NCI-H2227 (cell line): ENCODE data around the gene LPP.

Experiments used
- DNase-seq: peaks from one replicate; lab custom pipeline; 2025; ENCODE audit not compliant: unreplicated experiment; lab: John Stamatoyannopoulos, UW

The LPP gene

DNA sequence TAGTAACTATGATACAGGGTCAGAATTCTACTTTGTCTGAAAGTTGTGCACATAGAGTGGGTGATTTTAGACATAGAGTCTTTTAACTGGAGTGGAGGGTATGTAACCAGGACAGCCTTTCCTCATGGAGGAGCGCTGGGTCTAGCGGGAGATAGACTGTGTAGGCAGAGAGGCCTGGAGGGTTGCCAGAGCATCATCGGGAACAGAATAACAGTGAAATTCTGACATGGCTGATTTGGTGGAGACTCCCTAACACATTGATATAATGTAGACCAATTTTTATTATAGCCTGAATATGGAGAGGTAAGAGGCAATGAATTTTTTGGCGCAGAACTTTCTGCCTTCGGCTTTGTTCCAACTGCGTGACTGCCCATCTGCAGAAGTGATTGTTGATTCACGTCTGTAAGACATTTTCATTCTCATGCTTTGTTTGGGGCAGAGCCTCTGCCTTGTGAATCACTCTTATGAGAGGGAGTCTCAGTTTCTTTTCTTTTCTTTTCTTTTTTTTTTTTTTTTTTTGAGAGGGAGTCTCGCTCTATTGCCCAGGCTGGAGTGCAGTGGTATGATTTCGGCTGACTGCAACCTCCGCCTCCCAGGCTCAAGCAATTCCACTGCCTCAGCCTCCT is 16.0 kb downstream of the LPP start:
- DNase-seq, result no peak

DNA sequence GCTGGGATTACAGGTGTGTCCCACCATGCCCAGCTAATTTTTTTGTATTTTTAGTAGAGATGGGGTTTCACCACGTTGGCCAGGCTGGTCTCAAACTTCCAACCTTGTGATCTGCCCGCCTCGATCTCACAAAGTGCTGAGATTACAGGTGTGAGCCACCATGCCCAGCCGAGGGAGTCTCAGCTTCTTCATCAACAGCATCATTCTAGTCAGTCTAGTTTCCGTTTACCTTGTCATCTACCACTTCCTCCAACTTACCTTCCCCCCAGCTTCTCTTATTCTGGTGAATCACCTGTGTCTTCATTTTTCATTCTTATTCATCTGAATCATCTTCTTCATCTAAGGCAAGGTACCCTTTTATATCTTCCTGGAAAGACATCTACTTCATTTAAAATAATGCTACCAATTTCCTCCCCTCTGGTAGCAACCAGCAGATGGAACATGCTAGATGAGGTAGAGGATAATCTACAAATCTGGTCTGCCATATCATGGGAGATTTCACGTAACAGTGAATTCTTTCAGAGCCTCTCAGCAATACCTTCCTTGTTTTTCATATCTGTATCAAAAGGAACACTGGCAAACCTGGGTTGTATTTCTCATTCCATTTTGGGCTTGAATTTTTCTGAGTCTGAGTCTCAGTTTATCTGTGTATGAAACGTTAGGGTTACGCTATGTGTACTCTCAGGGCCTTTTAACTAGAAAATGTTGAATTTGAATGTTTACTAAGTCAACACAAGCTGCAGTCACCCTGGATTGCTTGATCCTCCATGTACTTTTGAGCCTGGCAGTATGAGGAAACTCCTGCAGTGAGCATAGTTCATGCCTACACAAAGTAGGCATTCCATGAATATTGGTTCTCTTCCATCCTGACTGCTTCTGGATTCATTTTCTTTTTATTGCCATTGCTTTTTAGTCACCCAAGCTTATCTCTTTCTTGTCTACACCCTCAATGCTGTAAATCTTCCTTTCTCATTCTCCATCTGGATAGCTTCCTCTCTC is 16.8 kb downstream of the LPP start:
- DNase-seq, result no peak

DNA sequence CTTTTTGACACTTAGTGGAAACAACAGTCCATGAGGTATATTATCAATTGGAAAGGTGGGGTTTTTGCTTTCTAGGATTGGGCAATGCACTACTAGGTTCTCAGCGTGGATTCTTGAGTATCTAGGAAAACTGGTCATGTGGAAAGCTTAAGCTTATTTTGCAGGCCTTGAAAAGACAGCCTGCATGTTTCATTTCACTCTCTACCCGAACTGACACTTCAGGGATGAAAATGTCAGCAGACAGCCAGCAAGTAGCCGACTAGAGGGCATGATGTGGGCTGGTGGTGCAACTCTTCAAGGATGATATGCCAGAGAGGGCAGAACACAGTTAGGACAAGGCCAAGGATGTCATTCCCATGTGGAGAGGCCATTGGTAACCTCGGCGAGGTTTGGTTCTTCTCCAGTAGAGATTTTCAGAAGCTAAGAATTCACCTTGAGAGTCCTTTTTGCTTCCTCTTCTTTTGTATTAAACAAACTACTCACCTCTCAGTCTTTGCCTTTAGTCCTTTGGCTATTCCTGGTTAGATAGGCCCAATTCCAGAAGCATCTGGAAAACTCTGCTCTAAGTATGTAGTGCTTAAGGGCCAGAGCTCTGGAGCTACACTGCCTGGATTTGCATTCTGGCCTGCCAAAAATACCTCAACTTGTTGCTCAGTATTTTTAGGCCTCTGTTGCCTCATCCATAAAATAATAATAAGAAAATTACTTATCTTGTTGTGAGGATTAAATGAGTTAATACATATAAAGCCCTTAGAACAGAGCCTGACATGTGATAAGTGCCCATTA is 17.9 kb downstream of the LPP start:
- no peak for DNase-seq

DNA sequence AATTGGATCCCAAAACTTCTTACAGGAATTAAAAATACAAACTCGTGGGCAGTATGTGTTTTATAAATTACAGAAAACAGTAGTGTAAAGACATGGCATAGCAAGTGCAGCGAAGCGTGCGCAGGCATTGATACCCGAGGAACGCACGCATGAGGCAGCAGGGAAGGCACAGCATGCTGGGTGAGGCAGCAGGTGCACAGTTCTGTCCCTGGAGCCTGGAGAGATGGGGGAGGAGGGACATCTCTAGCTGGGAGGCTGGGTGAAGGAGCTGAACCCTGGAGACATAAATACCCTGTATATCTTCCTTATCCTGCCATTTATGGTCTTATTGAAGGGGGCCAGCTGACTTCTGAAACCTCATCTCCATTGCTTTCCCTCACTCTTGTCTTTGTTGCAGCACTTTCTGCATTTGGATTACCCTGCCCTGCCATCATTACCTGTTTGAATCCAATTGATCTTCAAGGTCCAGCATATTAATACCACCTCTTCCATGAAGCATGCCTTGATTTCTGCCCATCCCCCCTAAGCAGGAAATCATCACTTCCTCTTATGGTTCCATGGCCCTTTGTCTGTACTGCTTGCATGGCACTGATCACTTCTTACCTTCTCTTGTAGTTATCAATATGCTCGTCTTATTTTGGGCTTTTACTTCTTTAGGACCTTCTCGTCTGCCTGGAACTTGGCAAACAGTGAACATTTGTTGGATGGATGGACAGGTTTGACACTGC is 20.5 kb downstream of the LPP start:
- DNase-seq, result no peak

DNA sequence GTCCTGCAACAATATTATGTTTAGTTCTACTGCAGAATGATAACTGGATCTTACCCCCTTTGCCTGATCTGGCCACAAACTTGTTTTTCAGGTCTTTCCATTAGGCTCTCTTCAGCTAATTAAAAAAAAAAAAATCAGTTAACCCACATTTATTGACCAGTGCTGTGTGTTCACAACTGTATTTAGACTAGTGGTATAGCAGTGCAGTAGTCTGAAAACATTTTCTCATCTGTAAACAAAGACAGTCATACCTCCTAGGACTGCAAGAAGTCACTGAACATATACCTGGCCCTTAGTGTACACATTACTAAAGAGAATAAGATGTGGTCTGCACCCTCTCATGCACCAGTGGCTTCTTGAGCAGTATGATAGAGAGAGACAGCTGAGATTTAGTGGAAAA is 22.5 kb downstream of the LPP start:
- no peak for DNase-seq

DNA sequence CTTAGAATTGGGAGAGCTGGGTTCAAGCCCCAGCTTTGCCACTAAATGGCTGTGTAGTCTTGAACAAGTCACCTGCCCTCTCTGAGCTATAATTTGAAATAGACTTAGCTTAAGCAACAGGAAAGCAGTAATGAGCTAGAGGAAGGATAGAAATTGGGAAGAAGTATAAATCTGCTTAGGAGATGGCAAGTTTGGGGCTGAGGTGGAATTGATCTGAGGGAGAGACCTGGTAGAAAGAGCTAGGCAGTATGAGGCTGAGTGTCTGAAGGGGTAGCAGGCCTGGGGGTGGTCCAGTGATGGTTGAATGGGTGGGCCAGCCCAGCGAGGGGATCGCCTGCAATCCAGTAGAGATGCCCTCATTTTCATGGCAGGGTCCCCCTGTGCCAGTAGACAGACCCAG is 22.9 kb downstream of the LPP start:
- DNase-seq, result no peak

DNA sequence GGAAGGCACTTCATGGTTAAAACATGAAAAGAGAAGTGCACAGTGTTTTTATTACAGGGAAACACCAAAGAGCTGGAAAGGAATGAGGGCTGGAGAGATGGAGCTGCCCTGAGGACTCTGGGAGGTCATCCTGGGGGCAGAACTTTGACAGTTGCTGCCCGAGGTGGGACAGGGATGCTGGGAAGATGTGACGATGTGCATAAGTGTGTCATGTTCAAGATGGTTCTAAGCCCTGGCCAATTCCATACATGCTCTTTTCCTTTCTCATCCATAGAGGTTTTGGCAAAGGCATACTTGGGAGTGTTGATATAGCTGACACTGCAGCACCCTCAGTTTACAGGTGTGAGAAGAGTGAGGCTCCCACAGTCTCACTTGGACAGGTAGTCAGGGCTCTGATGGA is 23.8 kb downstream of the LPP start:
- DNase-seq, result no peak

DNA sequence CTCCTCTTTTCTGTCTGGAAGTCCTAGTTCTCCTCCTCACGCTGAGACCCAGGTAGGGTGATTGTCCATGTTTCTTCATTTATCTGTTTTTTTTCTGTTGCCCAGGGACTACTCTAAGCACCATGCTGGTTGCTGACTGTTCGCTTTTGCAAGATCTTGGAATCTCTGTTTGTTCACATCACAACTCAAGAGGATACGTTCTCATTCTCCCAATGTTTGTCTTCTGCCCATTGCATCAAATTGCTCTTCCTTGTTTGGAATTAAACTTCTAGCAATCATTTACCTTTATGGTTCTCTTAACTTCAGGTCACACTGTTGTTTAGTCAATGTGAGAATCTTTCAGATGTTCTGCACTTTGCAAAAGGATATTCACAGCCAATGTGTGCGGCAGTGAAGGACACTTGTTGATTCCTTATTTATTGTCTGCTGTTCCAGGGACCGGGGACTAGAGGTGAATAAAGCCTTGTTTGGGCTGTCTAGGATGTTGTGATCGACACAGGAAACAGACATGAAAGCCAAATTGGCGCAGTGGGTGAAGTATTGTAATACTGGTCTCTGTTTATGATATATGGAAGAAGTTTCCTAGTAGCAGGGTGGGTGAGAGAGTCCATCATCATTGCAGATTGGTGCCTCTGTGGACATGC is 24.5 kb downstream of the LPP start:
- no peak for DNase-seq

DNA sequence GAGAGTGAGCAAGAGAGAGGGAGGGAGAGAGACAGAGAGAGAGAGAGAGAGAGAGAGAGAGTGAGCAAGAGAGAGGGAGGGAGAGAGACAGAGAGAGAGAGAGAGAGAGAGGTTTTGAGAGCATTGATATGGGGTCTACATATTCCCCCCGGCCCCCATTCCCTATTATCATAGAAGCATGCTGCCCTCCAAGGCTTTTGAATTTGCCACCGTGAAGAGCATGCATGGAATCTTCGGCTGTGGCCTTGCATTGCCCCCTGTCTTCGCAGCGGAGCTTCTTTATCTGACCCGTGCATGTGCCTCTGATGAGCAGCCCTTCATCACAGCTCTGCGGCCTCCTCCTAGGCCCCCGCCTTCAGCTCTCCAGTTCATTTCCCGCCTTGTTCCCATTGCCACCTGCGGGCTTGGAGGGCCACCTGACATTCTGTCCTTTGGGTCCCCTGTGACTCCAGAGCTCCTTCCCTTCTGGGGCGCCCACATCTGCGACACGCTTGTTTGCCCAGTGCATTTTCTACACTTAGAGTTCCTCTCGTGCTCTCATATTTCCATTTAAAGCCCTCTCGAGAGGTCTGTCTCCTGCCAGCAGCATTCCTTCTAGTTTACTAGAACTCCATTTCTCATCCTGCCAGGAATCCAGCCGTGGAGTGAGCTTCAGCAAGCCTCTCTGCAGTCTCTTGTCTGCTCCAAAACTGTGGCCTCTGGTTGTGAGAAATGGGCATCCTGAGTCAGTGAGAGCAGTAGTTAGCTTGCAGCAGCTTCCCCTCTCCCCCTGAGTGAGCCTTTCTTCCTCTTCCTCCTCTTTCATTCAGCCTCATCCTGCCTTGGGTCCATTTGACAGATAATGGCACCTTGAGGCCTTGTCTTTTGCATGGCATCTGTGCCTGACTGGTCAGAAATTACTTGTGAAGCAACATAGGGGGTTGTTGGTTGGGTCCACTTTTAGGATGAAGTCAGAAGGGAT is 25.3 kb downstream of the LPP start:
- no peak for DNase-seq

DNA sequence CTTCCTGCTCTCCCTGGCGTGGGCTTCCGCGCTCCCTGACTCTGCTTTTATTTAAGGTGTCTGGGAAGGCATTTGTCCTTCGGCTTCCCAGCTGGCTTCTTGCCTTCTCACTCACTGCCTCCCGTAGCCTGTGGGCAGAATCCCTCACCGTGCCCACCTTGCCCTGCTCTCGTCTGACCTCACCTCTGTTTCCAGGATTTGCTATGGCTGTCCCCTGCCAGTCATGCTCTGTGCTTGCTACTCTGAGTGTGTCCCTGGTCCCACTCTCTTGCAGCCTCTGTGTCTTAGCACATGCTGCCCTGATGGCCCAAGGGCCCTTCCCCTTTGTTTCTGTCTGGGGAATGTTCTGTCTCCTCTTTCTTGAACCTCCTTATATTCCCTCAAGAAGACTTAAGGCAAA is 26.2 kb downstream of the LPP start:
- no peak for DNase-seq

DNA sequence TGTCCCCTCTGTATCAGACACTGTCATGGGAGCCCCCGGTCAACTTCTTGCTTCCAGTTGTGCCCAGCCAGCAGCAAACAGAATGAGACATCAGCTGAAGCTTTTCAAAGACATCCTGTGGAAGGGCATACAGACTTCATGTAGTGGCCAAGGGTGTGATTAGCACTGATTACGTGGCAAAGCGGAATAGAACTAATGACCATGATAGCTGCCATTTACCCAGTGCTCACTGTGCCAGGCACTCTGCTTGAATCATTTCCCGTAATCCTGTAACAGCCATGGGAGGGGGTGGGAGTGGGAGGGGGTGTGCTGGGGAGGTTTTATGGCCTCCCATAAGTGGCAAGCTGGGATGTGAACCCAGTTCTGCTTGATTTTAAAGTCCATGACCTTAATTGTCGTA is 29.5 kb downstream of the LPP start:
- DNase-seq, result no peak

DNA sequence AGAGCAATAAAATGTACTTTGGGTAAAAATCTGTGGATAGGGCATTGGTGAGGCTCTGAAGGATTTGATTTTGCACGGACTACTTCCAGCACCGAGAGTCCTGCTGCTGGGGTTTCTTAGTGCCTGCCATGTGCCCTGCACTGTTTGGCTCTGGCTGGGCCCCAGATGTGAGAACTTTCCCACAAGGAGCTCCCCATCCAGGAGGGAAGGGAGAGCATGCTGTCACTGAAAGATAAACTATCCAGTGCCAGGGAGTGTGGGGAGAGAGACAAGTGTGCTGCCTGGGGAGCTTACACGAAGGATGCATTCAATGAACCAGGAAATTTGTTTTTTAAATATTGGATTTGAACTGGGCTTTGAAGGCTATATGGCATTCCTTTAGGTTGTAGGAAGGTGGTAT is 30.2 kb downstream of the LPP start:
- no peak for DNase-seq

DNA sequence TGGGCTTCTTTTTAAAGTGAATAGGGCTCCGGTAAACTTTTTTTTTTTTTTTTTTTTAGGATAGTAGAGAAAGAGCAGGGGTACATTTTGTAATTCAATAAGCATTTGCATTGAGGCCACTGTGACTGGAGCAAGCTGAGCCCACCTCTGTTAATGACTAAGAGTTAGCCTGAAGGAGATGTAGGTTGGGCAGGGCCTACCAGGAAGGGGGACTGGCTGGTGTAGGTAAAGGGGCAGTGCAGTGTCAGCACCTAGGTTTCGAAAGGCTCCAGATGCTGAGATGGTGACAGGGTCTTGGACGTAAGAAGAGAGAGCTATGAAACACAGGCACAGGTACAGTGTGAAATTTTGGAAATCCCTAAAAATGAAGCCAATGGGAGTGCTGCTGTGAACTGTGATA is 30.7 kb downstream of the LPP start:
- no peak for DNase-seq

DNA sequence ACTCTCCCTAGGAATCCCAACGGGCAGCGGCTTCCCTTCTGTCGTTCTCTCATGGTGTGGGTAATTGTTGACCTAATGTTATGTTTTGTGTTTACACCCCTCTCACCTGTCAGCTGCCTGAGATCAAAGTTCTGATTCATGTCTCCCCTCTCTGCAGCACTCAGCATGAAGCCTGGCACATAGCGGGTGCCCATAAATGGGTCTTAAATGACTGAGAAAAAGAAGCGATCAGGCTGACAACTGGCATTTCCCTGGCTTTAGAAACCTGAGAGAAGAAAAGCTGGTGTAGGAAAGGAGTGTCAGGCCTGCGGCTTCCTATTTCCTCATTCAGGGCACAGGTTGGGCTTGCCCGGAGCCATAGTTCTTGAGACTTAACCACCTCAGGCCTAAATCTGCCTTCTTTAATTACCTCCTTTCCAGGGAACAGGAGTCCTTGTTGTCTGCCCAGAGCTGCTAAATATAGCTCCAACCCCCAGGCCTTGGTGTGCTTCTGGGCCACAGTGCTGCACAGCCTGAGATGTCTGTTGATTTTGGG is 31.8 kb downstream of the LPP start:
- DNase-seq, result peak; percentile 46

DNA sequence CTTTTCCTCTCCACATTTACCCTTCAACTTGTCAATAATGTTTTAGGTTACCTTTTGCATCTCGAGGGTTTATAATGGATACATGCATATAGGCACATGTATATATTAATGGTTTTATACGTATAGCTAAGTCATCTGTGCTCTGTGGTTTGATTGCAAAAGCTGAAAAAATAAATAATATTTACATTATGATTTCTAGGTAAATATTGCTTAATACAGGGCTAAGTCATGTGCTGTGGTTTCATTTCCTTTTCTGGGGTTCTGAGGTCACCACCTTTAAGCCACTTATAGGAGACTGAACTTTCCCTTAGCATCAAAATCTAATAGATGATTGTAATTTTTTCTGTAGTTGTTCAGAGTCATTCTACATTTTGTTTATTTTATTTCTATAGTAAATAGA is 33.1 kb downstream of the LPP start:
- no peak for DNase-seq

DNA sequence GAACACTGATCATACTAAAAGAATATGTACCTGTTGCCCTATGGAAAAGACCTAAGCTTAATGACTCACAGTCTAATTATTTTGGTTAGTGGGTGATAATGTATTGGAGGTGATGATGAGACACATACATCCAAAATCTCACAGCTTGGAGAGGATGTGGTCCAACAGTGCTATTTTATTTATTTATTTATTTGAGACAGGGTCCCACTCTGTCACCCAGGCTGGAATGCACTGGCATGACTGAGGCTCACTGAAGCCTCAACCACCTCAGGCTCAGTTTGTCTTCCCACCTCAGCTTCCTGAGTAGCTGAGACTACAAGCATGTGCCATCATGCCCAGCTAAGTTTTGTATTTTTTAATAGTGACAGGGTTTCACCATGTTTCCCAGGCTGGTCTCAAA is 35.0 kb downstream of the LPP start:
- no peak for DNase-seq

DNA sequence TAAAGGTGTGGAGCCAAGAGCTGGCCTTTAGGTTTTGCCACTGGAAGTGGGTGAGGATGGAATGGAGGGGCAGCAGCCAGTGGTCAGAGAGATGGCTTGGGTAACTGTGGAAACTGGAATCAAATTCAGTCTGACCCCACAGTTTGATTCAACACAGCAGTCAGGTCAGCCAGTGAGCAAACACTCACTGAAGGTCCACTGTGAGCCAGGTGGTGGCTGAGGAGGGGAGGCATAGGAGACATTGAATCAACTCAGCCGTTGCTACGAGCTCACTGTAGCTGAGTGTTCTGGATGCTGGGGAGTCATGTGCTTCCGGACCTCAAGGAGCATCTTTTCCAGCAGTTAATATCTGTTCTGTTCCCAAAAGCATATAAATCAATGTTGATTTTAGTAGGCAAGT is 37.5 kb downstream of the LPP start:
- no peak for DNase-seq

DNA sequence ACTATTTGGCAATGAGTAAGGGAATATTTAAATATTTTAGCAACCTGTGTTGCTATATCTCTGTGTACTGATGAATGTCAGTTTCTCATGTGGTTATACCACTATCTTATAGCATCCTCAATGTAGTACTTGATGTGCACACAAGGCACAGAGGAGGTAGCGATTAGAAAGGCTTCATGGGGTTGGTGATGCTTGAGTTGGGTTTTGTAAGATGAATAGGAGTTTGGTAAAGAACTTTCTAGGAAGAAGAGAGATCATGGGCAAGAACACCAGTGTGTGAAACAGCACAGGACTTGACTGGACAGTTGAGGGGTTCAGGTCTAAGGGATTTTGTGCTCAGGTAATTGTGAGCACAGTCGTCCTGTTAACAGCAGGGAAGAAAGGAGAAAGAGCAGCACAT is 38.1 kb downstream of the LPP start:
- DNase-seq, result no peak

DNA sequence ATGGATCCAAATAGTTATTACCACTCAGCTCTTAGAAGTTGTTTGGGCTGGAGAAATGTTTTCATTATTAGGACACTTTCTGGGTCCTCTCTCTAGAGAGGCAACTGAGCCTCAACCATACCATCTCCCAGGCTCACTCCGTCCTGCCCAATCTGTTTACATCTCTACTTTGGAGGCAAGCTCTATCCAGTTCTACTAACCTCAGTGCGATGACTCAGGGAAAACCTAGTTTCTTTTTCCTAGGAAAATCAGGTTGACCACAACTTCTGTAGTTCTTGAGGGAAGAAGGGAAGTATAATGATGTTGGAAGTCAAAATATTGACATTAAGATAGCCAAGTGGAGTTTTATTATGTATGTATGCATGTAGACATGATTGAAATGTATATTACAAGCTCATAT is 40.4 kb downstream of the LPP start:
- DNase-seq, result no peak
